HepG2 (cell line): Measurements from ENCODE around the gene AFAP1L2.

Source experiments
- CBX5 ChIP-seq: sonication (generic); formaldehyde crosslinking; IDR thresholded peaks from 2 replicates; pipeline ENCODE4 v1.4.0; 2020; ENCODE audit warnings: missing genetic modification reagents, borderline replicate concordance
- EHMT2 ChIP-seq: fragments of 200-600 bp; sonication (generic); IDR thresholded peaks from 2 replicates; pipeline ENCODE4 v1.7.0; 2017; ENCODE audit warnings: antibody characterized with exemption, low read depth, low read length, borderline replicate concordance
- TAF1 ChIP-seq: sonication (generic); formaldehyde crosslinking; IDR thresholded peaks from 2 replicates; pipeline ENCODE4 v1.4.0; 2020; ENCODE audit warnings: missing genetic modification reagents
- YY1 ChIP-seq: IDR thresholded peaks from 2 replicates; pipeline ENCODE4 v1.6.1; 2011; ENCODE audit warnings: low read length, low read depth, moderate library complexity, mild to moderate bottlenecking; ENCODE audit not compliant: insufficient read depth, insufficient replicate concordance
- ZBTB7A ChIP-seq: sonication (generic); formaldehyde crosslinking; IDR thresholded peaks from 2 replicates; pipeline ENCODE4 v1.8.0; 2022; ENCODE audit warnings: mild to moderate bottlenecking, missing genetic modification reagents
- ZFX ChIP-seq: sonication (generic); formaldehyde crosslinking; IDR thresholded peaks from 2 replicates; pipeline ENCODE4 v1.4.0; 2020; ENCODE audit warnings: mild to moderate bottlenecking, low read depth, missing genetic modification reagents, moderate library complexity
- ZNF12 ChIP-seq: sonication (generic); formaldehyde crosslinking; IDR thresholded peaks from 2 replicates; pipeline ENCODE4 v1.5.0; 2020; ENCODE audit warnings: missing genetic modification reagents
- ZNF432 ChIP-seq: sonication (generic); formaldehyde crosslinking; IDR thresholded peaks from 2 replicates; pipeline ENCODE4 v1.5.0; 2020; ENCODE audit warnings: missing genetic modification reagents, mild to moderate bottlenecking, borderline replicate concordance
- TF ChIP-seq, protein P1 (sequence below), 2 experiments: sonication (generic) in 1 of 2; formaldehyde crosslinking in 1 of 2; IDR thresholded peaks; 2 replicates each; pipeline versions ENCODE4 v1.5.1 to v1.6.1; 2011 to 2020; ENCODE audit warnings: borderline replicate concordance in 1 of 2, low read depth in 1 of 2, low read length in 1 of 2, mild to moderate bottlenecking in 1 of 2, missing genetic modification reagents in 1 of 2, moderate library complexity in 1 of 2
- TF ChIP-seq, protein P2 (sequence below), 2 experiments: IDR thresholded peaks; 2 replicates each; pipeline ENCODE4 v1.6.1; 2011 to 2012; ENCODE audit warnings: low read length in 2 of 2, borderline replicate concordance in 1 of 2, low read depth in 1 of 2, mild to moderate bottlenecking in 1 of 2, moderate library complexity in 1 of 2

DNA sequence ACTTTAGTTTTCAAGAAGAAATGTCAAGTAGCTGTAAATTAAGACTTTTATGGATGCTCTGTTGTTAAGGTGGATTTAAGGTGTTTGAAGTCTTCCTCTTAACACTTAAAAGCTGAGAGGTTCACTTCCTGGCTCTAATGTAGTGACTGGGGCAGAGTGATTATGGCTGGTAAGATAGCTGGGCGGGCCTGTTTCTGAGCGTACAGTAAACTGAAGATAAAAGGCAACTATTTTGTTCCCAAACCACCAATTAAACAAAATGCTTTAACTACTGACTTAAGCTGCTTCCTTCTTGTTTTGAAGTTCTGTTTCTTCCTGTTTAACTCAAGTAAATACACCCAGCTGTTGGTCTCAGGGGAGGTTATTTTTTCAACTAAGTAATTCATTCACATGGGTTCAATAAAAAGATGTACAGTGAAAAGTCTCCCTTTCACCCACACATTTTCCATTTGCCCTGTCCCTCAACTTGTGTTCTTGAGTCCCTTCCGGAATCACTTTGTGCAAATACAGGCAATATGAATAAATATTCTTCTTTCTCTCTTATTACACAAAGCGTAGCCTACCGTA is 145.9 kb downstream of the AFAP1L2 start:
- TF ChIP-seq ZFX (CRISPR knock-in tag) (no peak), CBX5 (CRISPR knock-in tag) (no peak), ZNF12 (CRISPR knock-in tag) (no peak), ZBTB7A (CRISPR knock-in tag) (no peak), EHMT2 (no peak), TAF1 (CRISPR knock-in tag) (no peak), YY1 (no peak), ZNF432 (CRISPR knock-in tag) (no peak)
- TF ChIP-seq, protein P1, sequence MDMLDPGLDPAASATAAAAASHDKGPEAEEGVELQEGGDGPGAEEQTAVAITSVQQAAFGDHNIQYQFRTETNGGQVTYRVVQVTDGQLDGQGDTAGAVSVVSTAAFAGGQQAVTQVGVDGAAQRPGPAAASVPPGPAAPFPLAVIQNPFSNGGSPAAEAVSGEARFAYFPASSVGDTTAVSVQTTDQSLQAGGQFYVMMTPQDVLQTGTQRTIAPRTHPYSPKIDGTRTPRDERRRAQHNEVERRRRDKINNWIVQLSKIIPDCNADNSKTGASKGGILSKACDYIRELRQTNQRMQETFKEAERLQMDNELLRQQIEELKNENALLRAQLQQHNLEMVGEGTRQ (IDR thresholded peaks at IDR 0.05; ENCODE audit: low read depth, low read length) = no peak
- TF ChIP-seq, protein P1 (CRISPR knock-in tag; IDR thresholded peaks at IDR 0.05; ENCODE audit: borderline replicate concordance) = no peak
- TF ChIP-seq, protein P2, sequence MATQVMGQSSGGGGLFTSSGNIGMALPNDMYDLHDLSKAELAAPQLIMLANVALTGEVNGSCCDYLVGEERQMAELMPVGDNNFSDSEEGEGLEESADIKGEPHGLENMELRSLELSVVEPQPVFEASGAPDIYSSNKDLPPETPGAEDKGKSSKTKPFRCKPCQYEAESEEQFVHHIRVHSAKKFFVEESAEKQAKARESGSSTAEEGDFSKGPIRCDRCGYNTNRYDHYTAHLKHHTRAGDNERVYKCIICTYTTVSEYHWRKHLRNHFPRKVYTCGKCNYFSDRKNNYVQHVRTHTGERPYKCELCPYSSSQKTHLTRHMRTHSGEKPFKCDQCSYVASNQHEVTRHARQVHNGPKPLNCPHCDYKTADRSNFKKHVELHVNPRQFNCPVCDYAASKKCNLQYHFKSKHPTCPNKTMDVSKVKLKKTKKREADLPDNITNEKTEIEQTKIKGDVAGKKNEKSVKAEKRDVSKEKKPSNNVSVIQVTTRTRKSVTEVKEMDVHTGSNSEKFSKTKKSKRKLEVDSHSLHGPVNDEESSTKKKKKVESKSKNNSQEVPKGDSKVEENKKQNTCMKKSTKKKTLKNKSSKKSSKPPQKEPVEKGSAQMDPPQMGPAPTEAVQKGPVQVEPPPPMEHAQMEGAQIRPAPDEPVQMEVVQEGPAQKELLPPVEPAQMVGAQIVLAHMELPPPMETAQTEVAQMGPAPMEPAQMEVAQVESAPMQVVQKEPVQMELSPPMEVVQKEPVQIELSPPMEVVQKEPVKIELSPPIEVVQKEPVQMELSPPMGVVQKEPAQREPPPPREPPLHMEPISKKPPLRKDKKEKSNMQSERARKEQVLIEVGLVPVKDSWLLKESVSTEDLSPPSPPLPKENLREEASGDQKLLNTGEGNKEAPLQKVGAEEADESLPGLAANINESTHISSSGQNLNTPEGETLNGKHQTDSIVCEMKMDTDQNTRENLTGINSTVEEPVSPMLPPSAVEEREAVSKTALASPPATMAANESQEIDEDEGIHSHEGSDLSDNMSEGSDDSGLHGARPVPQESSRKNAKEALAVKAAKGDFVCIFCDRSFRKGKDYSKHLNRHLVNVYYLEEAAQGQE (IDR thresholded peaks at IDR 0.05; ENCODE audit: borderline replicate concordance in 1 of 2, low read depth in 1 of 2, low read length in 2 of 2) = no peak
